Caki2 (cell line): ENCODE data around the gene MAB21L4. TPM values are rescaled to one million over a fixed set of nuclear protein-coding genes. Genes with fewer than 3 reads are reported as not detected.

Experiments
- DNase-seq: peaks from one replicate; pipeline ENCODE4 v3.0.0-alpha.2; 2015; ENCODE audit warnings: low read depth
- in situ Hi-C: cut with HindIII; loops from 2 replicates; pipeline ENCODE4 v1.10.0; 2016; ENCODE audit warnings: low sequenced_read_pairs, low pct_unique_long_range_greater_than_20kb, mixed read lengths
- total RNA-seq: library from RNA; depleted of rRNA; stranded (reverse); fragments of >200 nt; shearing (Covaris generic); gene quantifications from 2 replicates; pipeline ENCODE4 v1.2.3, GENCODE V29; 2014; ENCODE audit warnings: low replicate concordance

Gene MAB21L4
- total RNA-seq, 1 experiment from 2014 or later: not detected

- in situ Hi-C loops: no loop called here
Measured at GRCh38 chr2:240888890-240889573, 6.9 kb downstream of the MAB21L4 start.

GRCh38 chr2:240888130-240888889 lies 7.6 kb downstream of the MAB21L4 start:
- in situ Hi-C loops: no loop called here
- DNase-seq: no peak

More at GRCh38 chr2:240888890-240889573, 6.9 kb downstream of the MAB21L4 start:
- DNase-seq: no peak

- DNase-seq: no peak
- in situ Hi-C loops: no loop called here
Measured at GRCh38 chr2:240887631-240888030, 8.3 kb downstream of the MAB21L4 start.

- in situ Hi-C loops: no loop called here
- no peak for DNase-seq
Measured at GRCh38 chr2:240886678-240887609, 9.0 kb downstream of the MAB21L4 start.

GRCh38 chr2:240886023-240886565 lies 9.9 kb downstream of the MAB21L4 start:
- no peak for DNase-seq
- in situ Hi-C loops: no loop called here

- no peak for DNase-seq
- in situ Hi-C loops: no loop called here
Measured at GRCh38 chr2:240885566-240885965, 10.4 kb downstream of the MAB21L4 start.

- in situ Hi-C loops: no loop called here
Measured at GRCh38 chr2:240884745-240885144, 11.2 kb downstream of the MAB21L4 start.

GRCh38 chr2:240884221-240884620 lies 11.7 kb downstream of the MAB21L4 start:
- DNase-seq: no peak
- in situ Hi-C loops: no loop called here

More at GRCh38 chr2:240884745-240885144, 11.2 kb downstream of the MAB21L4 start:
- no peak for DNase-seq

GRCh38 chr2:240881913-240882312 lies 14.0 kb downstream of the MAB21L4 start:
- DNase-seq: no peak
- in situ Hi-C loops: no loop called here

- no peak for DNase-seq
- in situ Hi-C loops: no loop called here
Measured at GRCh38 chr2:240879105-240879504, 16.9 kb downstream of the MAB21L4 start.

- DNase-seq: no peak
- in situ Hi-C loops: no loop called here
Measured at GRCh38 chr2:240878341-240878936, 17.5 kb downstream of the MAB21L4 start.

- in situ Hi-C loops: no loop called here
- DNase-seq: no peak
Measured at GRCh38 chr2:240877460-240878340, 18.3 kb downstream of the MAB21L4 start.

- DNase-seq: no peak
- in situ Hi-C loops: no loop called here
Measured at GRCh38 chr2:240876475-240877251, 19.3 kb downstream of the MAB21L4 start.

- no peak for DNase-seq
- in situ Hi-C loops: no loop called here
Measured at GRCh38 chr2:240876035-240876474, 19.9 kb downstream of the MAB21L4 start.

GRCh38 chr2:240875228-240876034 lies 20.5 kb downstream of the MAB21L4 start:
- in situ Hi-C loops: no loop called here

More at GRCh38 chr2:240875228-240876034, 20.5 kb downstream of the MAB21L4 start:
- no peak for DNase-seq
